ENCODE data around the gene CALCB.
A peak's percentile ranks its signal among the peaks of the same experiment; 100 is the strongest.

The CALCB gene

DNA sequence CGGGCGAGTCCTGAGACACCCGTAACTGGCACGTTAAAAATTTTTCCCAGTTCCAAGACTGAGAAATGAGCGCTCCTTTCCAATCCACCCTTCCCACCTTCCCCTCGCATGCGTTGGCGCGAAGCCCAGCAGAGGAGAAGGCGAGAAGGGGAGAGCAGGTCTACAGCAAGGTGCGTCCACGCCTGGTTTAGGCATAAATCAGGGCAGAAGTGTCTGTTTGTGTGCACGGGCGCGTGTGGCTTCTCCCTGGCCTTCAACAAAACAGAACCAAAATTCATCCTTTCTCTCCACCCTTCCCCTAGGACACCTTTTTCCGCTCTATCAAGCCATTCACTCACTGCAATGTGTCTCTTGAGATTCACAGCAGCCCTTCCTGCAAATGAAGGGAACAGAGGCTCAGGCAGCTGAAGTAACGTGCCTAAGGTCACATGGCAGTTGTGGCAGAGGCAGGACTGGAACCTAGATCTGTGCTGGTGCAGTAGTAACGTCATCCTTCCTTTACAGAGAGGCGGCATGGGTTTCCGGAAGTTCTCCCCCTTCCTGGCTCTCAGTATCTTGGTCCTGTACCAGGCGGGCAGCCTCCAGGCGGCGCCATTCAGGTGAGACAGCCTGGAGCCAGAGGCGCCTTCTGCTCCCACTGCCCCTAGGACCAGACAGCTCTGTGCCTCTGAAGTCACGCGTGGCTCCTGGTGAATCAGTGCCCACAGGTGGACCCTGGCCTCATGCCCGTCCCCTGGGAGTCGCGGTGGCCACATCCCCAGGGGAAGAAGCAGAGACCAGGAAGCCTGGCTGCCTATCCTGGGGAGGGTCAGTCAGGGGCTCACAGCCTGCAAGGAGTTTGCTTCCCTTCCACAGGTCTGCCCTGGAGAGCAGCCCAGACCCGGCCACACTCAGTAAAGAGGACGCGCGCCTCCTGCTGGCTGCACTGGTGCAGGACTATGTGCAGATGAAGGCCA is 1.1 kb downstream of the CALCB start:
- peak; percentile 94 for DNase-seq

DNA sequence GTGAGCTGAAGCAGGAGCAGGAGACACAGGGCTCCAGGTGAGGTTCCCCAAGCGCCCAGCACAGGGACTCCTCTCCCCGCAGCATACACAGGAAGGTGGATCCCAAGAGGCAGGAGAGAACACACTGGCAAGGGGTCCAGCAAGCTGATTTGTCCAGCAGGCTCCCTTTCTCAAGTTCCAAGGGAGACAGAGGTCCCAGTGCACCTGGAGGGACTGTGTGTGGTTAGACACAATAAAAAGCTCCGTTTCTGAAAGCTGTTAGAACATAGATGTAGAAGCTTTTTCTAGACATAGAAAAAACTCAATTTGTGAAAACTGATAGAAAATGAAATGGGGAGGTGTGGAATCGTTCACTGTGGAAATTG is 1.8 kb downstream of the CALCB start:
- no peak for DNase-seq

DNA sequence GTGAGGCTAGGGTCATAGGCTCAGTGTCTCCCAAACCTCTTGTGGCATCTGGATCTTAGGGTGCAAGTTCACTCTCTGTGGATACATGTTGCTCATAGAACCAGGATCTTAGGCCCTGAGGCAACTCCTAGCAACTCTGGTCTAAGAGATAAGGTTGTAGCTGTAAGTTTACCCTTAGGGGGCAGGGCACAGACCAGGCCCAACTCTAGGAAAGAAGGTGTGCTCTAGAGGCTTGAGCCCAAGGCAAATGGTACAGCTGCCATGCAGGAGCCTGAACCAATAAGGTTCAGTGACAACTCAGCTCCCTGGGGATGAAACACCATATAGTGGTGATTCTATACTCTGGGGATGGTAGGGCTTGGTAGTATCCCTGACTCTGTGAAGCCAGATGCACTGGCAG is 17.8 kb downstream of the CALCB start:
- no peak for DNase-seq

GRCh38 chr11:15091625-15092024 is 18.2 kb downstream of the CALCB start:
- no peak for DNase-seq

DNA sequence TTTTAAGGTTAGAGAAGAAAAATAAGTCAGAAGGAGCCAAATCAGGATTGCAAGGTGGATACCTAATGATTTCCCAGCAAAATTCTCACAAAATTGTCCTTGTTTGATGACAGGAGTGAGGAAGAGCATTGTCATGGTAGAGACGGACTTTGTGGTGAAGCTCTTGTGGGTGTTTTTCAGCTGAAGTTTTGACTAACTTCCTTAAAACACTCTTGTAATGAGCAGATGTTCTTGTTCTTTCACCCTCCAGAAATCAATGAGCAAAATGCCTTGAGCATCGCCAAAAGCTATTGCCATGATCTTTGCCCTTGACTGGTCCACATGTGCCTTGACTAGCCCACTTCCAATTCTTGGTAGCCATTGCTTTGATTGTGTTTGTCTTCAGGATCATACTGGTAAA is 20.0 kb downstream of the CALCB start:
- no peak for DNase-seq

DNA sequence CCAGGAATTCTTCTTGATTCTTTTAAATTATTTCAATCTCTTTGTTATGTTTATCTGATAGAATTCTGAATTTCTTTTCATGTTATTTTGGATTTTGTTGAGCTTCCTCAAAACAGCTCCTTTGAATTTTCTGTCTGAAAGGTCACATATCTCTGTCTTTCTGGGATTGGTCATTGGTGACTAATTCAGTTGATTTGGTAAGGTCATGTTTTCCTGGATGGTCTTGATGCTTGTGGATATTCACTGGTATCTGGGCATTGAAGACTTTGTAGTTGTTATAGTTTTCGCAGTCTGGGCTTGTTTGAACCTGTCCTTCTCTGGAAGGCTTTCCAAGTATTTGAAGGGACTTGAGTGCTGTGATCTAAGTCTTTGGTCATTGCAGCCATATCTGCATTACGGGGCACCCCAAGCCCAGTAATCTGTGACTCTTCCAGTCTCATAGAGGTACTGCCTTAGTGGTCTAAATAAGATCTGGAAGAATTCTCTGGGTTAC is 22.4 kb downstream of the CALCB start:
- DNase-seq = no peak

GRCh38 chr11:15097411-15097810 is 24.0 kb downstream of the CALCB start:
- DNase-seq = no peak

- DNase-seq = no peak
Measured at GRCh38 chr11:15099267-15099666, 25.9 kb downstream of the CALCB start.

DNA sequence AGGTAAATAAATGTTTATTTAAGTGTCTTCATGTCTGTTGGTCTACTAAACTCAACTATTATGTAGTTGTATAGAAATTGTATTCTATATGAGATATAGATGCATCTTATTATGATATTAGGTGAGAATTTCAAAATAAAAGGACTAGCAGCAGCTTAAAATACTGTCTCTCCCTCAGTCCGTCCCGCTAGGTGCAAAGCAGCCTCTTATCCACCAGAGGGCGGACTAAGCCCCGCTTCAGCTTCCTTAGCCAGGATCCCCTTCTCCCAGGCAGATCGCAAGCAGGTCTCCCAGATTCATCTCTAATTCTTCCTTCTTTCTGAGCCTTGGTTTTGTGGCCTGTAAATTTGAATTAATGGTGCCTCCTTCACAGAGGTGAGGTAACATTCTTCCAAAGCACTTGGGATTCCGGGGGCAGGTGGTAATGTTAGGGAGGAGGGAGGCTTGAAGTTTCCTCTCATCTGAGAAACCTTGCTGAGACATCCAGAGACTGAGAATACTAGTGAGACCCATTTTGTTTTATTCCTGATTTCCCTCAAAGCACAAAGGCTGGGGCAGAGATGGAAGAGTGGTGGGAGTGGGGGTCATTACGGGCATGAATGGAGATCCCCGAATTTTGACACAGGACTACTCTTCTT is 27.8 kb downstream of the CALCB start:
- peak; percentile 68 for DNase-seq

DNA sequence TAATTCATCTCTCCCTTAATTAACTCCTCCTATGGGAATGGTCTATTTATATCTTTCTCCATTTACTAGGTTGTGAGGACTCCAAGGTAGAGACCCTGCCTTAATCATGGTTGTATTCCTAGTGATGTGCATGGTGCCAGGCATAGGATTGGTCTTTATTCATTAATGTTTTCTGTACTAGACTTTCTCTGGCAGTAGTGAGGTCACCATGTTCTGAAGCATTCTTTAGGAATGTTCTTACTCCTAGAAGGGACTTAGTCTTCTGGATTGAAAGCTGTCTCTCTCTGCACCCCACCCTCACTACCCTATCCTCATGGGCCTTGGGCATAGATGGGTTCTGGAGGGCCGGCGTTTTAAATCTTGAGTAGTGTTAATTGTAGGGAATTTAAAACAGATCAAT is 30.8 kb downstream of the CALCB start:
- DNase-seq = no peak

DNA sequence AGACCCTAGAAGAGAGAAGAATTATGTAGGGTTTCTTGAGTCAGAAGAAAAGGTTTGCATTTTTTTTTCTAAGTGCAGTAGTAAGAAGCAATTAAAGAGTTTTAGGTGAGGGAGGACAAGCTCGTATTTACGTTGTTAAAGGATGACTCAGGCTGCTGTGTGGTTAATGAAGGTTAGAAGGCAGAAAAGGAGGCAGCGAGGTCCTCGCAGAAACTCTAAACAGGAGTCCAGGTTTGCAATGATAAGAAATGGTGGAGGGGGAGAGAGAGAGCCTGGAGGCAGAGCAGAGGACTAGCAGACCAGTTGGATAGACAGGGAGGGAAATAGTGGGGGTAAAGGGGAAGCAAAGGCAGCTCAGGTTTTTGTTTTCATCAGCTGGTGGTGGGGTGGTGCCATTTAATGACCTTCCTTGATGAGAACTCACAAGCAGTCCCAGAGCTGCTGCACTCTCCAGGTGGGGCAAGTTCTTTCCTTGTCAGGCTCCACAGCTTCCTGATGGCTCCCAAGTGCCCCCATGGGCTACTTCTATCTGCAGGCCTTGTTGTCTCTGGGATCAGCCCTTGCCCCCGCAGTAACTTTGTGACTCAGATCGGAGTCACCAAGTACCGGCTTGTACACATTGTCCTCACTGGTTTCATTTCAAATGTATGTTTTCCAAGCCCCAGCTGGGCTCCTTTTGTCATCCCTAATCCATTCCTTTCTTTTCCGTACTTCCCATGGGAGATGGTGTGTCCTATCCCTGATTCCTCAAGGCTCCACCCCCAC is 33.0 kb downstream of the CALCB start:
- no peak for DNase-seq

GRCh38 chr11:15107730-15108515 is 34.5 kb downstream of the CALCB start:
- no peak for DNase-seq

DNA sequence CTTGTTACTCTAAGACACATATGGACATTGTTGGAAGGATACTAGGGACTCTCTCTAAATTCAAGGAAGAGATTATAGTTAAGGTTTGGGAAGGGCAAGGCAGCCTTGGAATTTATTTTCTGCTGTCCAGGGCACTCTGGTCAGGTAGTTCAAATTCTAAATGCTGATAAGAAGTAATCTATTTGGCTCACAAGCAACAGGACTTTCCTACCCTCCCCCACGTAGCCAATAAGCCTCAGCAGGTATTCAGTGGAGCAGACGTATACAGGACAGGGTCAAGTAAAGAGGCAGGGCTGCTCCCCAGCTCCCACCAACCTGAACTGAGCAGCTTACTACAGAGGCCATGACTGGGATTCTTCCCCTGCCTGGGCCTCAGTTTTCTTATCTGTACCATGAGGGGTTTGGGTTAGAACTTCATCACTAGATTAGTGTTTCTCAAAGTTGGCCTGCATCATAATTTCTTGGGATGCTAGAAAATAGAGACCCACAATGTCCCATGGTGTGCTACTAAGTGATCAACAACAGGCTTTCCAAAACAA is 35.3 kb downstream of the CALCB start:
- DNase-seq = no peak

DNA sequence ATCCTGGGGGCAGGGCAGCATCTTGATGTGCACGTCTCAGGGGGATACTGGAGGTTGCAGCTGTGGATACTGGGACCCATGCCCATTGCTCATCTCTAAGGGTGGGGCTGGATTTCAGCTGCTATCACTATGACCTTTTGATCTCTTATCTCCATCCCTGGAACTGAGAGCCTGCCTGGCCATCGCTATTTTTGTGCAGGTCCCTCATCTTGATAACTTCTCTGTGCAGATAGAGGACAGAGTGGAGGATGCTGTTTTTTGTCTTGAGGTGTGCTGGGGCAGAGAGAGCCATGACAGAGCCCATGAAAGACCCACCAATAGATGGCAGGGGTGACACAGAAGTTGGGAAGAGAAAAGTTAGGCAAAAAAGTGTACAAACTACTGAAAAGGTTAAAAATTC is 36.2 kb downstream of the CALCB start:
- no peak for DNase-seq

DNA sequence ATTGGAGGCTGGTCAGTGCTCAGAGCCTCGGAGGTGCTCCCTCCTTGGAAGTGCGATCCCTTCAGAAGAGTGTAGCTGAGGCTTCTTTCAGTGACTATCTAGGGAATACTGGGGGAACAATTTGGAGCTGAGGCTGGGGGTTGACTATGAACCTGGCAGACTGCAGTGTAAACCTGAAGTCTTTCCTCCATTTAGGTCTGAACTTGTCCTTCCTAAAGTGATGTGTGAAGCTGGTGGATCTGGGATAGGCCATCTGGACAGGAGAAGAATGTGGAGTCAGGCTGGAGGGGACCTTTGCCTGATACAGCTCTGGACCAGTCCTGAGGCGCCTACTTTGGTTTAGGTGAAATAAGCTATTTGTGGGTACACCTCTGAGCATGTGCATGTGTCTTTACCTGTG is 37.8 kb downstream of the CALCB start:
- no peak for DNase-seq

DNA sequence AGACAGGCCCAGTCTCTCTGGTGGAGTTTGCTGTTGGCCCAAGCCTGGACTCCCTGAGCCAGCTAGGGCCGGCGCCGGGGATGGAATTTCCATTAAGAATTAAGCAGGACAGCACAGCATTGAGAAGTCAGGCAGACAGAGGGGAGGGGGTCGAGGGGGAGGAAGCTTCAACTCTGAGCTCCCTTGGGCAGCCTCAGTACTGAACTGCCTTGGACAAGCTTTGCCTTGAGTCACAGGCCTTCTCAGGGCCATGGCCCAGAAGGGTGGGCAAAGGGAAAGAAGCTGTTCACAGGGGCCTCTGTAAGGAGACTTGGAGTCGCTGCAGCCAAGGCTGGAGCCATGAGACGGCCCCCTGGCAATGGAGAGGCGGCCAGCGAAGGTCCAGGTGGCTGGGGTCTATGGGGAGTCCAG is 38.7 kb downstream of the CALCB start:
- DNase-seq = no peak

GRCh38 chr11:15113381-15113780 is 40.0 kb downstream of the CALCB start:
- no peak for DNase-seq

GRCh38 chr11:15114501-15115475 is 41.4 kb downstream of the CALCB start, which contains the start of gene INSC:
TSS of gene INSC (plus strand) at chr11:15114923. CDS start at chr11:15149175, 34,252 bp downstream.
- no peak for DNase-seq

- DNase-seq = no peak
Measured at GRCh38 chr11:15115686-15116085, 42.3 kb downstream of the CALCB start.

DNA sequence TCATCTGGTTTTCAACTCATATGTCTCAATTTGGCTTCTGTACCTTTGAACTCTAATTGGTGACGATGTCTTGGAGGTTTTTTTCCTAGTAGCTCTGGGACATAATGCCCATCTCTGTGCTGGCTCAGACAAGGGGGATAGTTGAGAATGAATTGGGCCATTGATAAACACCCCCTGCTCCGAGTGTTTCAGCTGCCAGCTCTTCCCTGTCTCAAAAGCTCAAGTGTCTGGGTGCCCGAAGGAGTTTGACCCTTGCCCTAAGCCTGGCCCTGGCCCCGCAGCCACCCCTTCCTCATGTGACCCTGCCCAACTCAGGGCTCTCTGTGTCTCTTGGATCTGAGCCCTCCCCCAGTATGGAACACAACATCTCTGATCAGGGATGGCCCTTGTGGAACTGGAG is 44.4 kb downstream of the CALCB start:
- DNase-seq = no peak

DNA sequence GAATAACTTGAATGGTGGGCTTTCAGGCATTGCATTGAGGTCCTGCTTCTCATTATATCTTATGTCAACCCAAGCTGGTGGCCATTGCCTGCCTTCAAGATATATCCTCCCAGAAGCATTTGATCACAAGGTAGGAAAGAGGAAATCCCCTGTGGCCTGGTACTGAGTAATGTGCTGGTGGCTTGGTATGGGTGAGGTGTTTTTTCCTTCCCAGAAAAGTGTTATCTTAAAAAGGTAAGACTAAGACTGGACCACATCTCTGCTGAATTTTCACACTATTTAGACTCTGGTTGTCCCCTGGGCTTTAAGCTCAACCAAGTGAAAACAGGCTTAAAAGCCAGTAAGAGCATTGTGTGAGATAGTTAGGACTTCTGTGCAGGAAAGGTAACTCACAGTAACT is 45.0 kb downstream of the CALCB start:
- no peak for DNase-seq
